GM15510 (cell line): Measurements from ENCODE around the gene TRPM4.

Experiments used
- POLR2A ChIP-seq: IDR thresholded peaks from 3 replicates; pipeline ENCODE4 v1.6.1; 2011; ENCODE audit warnings: borderline replicate concordance; ENCODE audit not compliant: insufficient read length; ENCODE audit errors: extremely low read depth

The TRPM4 gene

GRCh38 chr19:49157445-49158224 lies at the start of gene TRPM4:
TSS of gene TRPM4 (plus strand) at chr19:49157792. CDS start at chr19:49157867, 75 bp downstream.
- TF ChIP-seq POLR2A: no peak

GRCh38 chr19:49109051-49109450 lies 48.5 kb upstream of the TRPM4 start:
- peak; percentile 18 for TF ChIP-seq POLR2A

GRCh38 chr19:49109569-49110233 lies 47.9 kb upstream of the TRPM4 start:
- no peak for TF ChIP-seq POLR2A

GRCh38 chr19:49110567-49110966 lies 47.0 kb upstream of the TRPM4 start:
- TF ChIP-seq POLR2A: no peak

GRCh38 chr19:49111218-49111998 lies 46.2 kb upstream of the TRPM4 start:
- no peak for TF ChIP-seq POLR2A

GRCh38 chr19:49113762-49114629 lies 43.6 kb upstream of the TRPM4 start, which contains the start of gene LIN7B:
TSS of gene LIN7B (plus strand) at chr19:49114370. CDS start at chr19:49114405, 35 bp downstream.
- TF ChIP-seq POLR2A: peak; percentile 51

- no peak for TF ChIP-seq POLR2A
These were observed 42.8 kb upstream of the TRPM4 start for GRCh38 chr19:49114630-49115363.

GRCh38 chr19:49116544-49116943 lies 41.0 kb upstream of the TRPM4 start:
- TF ChIP-seq POLR2A: no peak

GRCh38 chr19:49117677-49118564 lies 39.7 kb upstream of the TRPM4 start:
- no peak for TF ChIP-seq POLR2A

GRCh38 chr19:49118565-49119410 lies 38.8 kb upstream of the TRPM4 start, which contains the start of gene C19orf73:
TSS of gene C19orf73 (minus strand) at chr19:49119143. CDS start at chr19:49119022, 121 bp downstream.
- peak; percentile 66 for TF ChIP-seq POLR2A

GRCh38 chr19:49119411-49120324 lies 37.9 kb upstream of the TRPM4 start, which contains the start of gene PPFIA3:
TSS of gene PPFIA3 (plus strand) at chr19:49119544. CDS start at chr19:49127874, 8,330 bp downstream.
- no peak for TF ChIP-seq POLR2A

GRCh38 chr19:49120325-49120683 lies 37.3 kb upstream of the TRPM4 start:
- TF ChIP-seq POLR2A: no peak
